GM21723 (cell line): ENCODE measurements around the gene ALCAM.
"Not testable (repeated sequence)": the region's sequence is repeated elsewhere in the genome, so short reads cannot be mapped to it uniquely, and the experiment has no call there.

Source experiments
- ATAC-seq: cut with Tn5 transposase; IDR thresholded peaks from one replicate; pipeline ENCODE4 v1.9.1; 2021; ENCODE audit warnings: mild to moderate bottlenecking, moderate library complexity; ENCODE audit not compliant: unreplicated experiment

The ALCAM gene

DNA sequence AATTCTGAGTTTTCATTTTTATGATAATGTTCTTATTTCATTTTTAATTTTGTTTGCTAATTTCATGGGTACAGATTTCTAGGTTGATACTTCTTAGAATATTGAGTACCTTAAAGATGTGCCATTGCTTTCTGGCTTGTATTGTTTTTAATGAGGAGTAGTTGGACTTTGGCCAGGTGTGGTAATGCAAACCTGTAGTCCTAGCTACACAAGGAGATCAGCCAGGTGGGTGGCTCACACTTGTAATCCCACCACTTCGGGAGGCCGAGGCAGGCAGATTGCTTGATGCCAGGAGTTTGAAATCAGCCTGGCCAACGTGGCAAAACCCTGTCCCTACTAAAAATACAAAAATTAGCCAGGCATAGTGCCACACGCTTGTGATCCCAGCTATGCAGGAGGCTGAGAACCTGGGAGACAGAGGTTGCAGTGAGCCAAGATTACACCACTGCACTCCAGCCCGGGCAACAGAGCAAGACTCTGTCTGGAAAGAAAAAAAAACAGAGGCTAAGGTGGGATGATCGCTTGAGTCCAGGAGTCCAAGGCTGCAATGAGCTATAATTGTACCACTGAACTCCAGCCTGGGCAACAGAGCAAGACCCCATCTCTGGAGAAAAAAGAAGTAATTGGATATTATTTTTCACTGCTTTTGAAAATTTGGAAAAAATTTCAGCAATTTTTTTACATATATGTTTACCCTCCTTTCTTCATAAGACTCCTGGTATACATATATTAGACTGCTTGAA lies 198.0 kb downstream of the ALCAM start:
- no peak for ATAC-seq

DNA sequence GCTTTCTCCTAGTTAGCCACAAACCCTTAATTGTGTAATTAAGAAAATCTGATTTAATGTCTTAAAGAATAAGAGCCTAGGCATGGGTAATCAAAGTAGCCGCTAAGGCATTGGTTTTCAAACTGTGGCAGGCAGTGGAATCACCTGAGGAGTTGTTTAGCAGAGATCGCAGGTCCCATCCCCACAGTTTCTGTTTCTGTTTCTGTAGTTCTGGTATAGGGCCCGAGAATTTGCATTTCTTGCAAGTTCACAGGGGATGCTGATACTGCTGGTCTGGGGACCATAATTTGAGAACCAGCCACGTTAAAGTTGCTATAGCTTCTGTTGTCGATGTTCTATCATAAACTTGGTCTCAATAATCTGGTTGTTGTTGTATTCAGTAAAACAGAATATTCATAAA lies 204.3 kb downstream of the ALCAM start:
- ATAC-seq = no peak

DNA sequence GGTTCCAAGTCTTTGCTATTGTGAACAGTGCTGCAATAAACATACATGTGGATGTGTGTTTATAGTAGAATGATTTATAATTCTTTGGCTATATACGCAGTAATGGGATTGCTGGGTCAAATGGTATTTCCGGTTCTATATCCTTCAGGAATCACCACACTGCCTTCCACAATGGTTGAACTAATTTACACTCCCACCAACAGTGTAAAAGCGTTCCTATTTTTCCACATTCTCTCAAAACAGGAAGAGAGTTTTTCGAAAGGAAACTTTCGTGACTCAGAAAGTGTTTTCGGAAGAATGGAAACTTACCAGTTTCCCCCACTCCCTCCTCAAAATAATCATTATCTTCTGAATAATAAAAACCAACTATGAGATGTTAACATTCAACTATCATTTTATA lies 205.8 kb downstream of the ALCAM start:
- no peak for ATAC-seq

DNA sequence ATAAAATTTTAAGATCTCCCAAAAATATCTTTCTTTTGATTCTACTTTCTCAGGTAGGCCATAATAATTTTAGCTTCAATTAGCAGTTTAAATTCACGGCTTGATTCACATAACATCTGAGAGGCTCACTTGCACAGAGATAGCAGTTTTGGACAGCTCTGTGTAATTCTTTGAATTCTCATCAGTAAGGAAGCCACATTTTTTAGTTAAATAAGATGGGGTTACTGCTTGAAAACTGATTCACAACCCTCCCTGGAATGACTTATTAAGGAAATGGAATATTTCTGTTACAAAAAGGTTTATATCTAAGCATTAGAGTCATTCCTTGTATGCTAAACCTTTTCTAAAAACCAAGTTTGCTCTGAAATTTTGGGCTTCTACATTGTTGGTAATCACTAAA lies 212.7 kb downstream of the ALCAM start:
- no peak for ATAC-seq

DNA sequence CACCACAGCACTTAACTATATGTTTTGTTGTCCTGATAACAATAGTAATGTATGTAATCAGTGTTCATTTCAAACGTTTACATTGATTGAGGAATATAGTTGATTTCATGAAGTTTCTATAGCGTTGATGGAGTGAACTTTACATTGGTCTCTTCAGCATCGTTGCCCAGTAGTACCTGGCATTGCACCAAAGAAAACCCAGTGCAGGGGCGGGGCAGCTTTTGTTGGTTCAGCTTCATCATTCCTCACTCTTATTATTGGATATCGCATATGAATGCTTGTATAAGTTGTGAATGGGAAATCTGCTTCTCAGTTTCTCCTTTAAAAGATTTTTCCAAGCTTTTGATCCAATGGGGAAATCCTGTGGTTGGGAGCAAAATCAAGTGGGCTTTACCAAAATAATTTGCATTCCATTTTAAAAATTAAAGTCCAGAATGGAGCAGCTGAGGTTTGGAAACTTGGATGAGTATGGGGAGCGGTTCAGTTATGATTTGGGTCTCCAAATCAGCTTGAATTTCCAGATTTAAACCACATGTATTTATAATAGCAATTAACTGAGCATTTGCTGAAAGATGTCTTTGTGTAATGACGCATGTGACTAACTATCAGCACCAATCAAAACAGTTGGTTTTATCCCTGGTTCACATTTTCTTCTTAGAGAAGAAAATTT lies 213.7 kb downstream of the ALCAM start:
- ATAC-seq = no peak

DNA sequence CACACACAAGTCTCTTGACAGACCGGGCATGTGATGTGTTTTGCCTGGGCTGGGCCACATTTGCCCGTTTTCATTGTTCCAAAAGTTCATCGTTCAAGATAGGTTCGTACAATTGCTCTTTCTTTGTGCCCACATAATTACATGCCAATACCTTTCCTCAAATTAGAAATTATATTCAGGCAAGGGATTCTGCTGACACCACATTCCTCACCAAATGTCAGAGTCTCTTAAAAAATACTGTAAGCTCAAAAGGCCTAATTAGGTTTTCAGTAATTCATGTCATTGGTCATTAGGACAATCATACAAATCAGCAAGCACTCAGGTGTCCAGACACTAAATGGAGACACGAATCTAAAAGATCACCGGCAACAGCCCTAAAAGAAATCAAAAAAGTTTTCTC lies 215.3 kb downstream of the ALCAM start:
- ATAC-seq = no peak

DNA sequence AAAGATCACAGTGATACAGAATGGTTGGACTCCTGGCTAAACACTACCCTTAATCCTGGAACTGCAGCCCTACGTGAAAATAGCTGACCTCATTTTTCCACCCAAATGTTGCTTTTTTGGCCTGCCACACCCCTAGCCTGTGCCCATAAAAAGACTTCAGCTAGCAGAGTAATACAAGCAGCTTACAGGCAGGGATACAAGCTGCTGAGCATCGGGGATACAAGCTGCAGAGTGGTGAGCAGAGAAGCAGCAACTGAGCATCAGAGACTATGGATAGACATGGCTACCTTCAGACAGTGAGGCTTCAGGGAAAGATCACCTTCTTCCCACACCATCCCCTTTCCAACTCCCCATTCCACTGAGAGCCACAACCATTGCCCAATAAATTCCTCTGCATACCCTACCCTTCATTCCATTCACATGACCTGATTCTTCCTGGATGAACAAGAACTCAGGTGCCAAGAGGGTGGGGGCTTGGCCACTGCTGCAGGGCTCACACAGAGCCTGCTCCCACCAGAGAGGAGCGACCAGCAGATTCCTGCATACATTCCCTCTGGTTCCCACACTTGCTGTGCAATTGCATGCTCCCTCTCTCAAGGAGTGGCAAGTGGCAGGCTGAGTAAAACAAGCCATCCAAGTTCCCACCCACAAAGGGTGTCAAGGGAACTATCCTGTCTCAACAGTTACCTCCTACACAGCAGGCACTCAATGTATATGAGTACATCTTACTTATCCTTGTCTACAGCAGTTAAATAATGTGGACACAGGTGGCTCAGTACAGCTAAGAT lies 217.5 kb downstream of the ALCAM start:
- ATAC-seq = no peak

DNA sequence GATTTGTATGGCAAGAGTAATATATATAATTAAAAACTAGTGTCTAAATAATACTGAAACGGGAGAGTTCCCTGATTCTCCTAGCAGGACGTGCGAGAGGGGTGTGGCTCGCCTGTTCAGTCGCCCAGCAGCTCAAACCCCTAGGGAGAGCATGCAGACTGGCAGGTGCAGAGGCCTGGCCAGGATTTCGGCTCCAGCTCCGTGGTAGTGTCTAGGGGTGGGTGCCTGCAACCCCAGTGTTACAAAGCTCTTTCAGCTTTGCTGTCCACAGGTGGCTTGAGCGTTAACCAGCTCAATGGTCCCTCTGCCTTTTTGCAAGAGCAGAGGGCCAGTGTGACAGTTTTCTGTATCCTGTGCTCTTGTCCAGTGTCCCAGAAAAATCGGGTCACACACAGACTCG lies 226.6 kb downstream of the ALCAM start:
- no peak for ATAC-seq

DNA sequence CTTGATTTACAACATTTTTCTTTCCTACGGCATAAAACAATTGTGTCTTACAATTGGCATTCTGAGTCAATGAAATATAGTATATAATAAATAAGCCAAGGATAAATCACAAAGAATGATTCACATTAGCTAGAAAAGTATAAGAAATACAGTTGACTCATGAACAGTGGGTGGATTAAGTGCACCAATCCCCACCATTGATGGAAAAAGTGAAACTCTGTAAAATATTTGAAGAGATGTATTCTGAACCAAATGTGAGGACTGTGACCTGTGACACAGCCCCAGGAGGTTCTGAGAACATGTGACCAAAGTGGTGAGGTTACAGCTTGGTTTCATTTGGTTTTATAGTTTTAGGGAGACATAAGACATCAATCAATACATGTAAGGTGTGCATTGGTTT lies 227.5 kb downstream of the ALCAM start:
- ATAC-seq = no peak

DNA sequence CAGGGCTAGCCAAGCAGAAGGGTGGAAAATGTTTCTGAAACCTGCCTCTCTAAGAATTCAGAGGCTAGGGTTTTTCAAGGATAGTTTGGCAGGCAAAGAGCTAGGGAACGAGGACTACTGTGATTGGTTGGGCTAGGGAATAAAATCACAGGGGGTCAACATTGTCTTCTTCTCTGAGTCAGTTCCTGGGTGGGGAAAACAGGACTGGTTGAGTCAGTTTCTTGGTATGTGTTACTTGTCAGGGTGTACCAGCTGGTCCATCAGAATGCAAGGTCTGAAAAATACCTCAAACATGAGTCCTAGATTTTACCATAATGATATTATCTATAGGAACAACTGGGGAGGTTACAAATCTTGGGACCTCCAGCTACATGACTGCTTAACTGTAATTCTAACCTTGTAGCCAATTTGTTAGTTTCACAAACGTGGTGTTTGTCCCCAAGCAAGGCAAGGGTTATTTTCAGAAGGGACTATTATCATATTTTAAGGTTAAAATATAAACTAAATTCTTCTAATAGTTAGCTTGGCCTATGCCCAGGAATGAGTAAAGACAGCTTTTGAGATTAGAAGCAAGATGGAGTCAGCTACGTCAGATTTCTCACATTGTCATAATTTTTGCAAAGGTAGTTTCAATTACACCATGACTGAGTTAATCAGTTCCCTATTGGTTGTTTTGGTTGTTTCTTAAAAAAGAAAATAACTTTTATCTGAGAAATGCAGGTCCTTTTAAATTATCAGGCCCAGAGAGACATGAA lies 231.5 kb downstream of the ALCAM start:
- no peak for ATAC-seq

DNA sequence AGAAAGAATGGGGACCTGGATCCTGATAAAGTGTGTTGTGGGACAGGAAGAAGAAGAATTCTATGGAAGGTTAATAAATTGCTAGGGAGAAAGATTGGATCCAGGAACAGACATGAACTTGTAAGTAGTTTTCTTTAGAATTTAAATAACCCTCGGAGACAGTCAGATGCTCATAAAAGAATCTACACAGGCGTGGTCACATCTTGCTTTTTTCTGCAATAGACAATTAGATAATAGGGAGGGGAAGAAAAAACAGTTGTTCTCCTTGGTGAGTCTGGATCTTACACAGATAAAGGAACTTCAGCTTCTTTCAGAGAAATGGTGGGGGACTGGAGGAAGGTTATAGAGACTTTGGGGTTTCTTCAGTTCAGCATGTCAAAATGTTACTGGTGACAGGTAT lies 232.6 kb downstream of the ALCAM start:
- no peak for ATAC-seq

DNA sequence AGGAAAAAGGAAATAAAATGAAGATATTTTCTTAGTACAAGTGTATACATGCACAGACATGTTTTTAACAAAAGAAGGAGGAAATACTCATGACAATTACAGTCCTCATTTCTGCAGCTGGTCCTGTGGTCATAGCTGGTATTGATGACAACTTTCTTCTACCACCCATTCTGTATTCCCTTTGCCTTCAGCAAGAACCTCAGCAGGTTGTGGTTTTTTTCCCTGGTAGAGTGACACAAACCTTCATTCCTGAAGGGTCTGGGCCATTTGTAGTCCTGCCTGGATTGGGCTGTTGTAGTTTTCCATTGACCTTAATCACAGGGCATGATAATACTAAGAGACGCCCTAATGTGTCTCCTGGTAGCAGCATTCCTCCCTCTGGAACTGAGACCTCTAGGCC lies 235.0 kb downstream of the ALCAM start:
- ATAC-seq = not testable (repeated sequence)

DNA sequence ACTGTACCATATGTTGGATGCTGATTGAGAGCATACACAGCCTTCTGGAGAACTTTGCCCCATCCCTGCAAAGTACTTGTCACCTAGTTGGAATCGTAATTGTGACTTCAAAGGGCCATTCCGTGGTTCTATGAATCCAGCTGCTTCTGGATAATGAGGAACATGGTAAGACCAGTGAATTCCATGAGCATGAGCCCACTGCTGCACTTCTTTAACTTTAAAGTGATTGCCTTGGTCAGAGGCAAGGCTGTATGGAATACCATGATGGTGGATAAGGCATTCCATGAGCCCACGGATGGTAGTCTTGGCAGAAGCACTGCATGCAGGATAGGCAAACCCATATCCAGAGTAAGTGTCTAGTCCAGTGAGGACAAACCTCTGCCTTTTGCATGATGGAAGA lies 235.6 kb downstream of the ALCAM start:
- ATAC-seq = not testable (repeated sequence)

DNA sequence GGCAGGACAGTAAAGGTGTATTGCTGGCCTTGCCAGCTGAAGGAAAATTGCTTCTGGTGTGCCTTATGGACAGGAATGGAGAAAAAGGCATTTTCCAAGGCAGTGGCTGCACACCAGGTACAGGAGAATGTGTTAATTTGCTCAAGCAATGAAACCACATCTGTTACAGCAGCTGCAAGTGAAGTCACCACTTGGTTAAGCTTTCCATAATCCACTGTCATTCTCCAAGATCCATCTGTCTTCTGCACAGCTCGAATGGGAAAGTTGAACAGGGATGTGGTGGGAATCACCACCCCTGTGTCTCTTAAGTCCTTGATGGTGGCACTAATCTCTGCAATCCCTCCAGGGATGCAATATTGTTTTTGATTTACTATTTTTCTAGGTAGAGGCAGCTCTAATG lies 236.8 kb downstream of the ALCAM start:
- not testable (repeated sequence) for ATAC-seq

DNA sequence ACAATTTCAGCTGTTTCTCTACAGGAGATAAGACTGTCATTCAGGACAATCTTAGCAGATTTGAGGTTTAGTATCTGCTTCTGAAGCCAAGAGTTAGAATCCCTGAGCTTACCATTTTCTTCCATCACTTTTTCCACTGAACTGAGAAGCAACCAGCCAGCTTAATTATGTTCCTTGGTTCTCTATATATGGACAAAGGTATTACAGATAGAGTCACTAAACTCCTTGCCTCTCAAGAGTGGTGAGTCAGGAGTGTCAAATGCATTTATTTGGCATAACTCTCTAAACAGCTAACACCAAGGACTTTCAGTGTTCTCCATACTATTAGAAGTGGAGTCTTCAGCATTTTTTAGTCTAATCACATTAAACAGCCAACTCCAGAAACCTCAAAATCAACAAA lies 239.3 kb downstream of the ALCAM start:
- ATAC-seq = no peak

DNA sequence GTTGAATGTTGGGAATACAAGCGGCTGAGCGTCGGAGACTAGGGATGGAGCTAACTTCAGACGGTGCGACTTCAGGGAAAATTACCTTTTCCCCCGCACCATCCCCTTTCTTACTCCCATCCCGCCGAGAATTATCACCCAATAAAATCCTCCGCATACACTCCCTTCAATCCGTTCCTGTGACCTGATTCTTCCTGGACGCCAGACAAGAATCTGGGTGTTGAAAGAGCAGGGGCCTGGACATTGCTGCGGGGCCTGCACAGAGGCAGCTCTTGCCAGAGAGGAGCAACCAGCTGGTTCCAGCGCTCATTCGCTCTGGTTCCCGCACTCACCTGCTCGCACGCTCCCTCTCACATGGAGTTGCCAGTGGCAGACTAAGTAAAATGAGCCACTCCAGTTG lies 241.9 kb downstream of the ALCAM start:
- no peak for ATAC-seq

DNA sequence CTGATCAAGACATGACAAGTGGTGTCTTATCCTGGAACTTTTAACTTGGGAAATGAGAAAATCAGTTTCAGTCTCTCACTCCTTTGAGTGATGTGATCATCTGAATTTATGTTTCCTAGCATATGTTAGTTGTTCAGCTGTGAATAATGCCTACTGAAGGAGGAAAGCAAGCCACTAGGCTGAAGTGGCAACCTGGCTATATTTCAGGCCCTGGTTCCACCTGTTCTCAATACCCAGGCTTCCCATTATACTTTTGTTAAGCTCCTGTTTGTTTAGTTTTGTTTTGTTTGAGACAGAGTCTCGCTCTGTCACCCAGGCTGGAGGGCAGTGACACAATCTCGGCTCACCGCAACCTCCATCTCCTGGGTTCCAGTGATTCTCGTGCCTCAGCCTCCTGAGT lies 243.8 kb downstream of the ALCAM start:
- ATAC-seq = no peak

DNA sequence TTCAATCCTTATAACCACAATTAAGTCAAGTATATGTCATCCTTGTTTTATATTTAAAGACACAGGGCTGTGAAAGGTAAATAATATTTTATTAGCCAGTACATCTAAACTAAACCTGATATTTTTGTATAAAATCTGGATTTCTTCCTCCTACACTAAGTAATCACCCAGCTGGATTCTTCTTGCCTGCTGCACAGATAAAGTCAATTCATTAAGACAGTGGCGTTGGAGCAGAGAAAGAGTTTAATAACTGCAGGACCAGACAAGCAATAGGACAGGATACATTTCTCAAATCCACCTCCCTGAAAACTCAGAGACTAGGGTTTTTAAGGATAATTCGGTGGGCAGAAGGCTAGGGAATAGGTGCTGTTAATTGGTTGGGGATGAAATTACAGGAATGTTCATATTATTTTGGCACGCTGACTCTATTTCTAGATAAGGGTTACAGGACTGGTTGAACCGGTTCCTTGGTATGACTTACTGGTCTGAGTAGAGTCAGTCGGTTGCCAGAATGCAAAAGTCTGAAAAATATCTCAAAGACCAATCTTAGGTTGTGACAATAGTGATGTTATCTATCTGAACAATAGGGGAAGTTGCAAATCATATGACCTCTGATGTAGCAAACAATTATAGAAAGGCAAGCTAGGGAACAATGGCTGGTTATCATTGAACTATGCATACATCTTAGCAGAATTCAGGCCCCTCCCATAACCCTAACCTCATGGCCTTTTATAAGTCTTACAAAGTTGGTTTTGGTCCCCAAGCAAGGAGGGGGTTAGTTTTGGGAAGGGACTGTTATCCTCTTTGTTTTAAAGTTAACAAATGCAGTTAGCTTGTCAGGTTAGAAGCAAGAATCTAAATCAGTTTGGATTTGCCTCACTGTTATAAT lies 244.8 kb downstream of the ALCAM start:
- ATAC-seq = no peak

DNA sequence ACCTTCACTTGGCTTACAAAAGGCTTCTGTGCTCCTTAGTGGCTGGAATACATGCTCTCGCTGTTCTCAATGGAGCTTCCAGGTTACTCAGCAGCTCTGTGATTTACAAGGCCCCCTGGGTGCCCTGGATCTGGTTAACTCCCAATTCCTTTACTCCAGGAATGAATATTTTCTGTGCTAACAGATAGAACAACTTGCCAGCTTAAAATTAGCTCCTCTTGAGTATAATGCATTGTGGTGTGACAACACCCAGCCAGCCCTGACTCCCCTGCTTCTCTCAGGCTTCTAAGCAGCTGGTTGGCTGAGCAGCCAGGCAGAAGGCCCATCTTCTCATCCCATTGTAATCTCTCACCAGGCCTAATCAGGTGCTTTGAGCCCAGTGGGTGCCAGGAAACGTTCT lies 246.4 kb downstream of the ALCAM start:
- ATAC-seq = no peak

DNA sequence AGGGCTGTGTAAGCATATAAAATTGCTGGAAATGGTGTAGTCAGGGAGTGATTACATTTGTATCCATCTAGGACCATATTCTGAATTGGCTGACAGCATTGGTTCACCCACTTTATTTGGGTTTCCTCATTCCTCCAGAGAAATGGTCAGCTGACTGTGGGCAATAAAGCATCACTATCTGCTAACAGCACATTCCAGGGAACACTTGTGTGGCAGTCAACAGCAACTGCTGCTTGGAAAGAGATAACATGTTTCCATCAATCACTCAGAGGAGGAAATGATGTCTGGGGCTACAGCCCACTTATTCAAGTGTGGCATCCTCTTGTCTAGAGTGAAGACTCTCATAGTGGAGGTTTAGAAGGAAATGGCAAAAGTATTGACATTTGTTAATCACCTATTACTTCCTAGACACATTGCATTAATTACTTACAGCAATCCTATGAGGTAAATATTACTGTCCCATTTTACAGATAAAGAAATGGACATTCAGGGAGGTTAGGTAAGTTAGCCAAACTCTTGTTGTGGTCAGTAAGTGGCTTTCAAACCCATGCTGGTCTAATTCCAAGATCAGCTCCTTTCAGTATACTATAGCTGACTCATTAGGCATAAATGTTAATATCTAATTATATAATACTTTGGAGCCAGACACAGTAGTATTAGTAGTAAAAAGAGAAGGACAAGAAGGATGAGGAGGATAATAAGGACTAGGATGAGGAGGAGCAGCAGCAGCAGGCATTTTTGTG lies 247.8 kb downstream of the ALCAM start:
- ATAC-seq = no peak
